Epidermal melanocyte (primary cell): Measurements from ENCODE around the gene SPTBN5.

Source experiments
- DNase-seq: peaks from one replicate; pipeline ENCODE4 v3.0.0; 2011; ENCODE audit warnings: low spot score; ENCODE audit not compliant: insufficient read length

The SPTBN5 gene

DNA sequence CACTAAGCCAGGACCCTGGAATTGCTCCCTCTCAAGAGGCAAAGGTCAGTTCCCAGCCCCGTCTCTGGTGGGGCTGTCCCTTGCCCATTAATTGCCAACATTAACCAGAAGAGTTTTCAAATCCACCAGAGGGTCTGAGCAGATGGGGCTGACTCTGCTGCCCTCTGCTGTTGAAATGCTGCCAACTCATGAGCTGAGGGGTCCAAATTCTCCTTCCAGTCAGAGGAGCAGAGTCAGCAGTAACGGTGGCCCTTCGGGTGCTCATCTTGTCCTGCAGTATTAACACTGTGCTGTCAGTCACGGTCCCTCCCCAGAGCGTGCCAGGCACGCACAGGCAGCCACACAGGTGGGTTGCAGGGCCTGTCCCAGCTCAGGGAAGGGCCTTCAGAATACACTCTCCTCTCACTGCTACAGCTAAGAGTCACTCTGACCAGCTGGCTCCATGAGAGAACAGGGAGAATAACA lies 10.7 kb upstream of the SPTBN5 start:
- DNase-seq = peak; percentile 92

DNA sequence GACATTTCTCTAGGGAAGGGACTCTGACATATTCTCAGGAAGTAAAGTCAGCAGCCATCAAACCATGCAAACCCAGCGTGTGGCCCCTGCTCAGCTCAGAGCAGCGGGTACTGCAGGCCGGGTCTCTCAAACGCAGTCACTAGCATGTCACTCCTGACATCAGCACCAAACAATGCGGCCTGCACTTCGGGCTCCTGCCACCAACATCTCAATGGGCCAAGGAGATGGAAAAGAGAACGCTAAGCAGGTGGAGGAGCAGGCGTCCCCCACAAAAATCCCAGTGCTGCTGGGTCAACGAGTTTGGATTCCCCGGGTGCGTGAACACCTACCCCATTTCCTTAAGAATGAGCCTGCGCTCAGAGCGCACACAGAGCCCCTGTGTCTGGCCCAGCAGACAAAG lies 9.9 kb upstream of the SPTBN5 start:
- DNase-seq = no peak

DNA sequence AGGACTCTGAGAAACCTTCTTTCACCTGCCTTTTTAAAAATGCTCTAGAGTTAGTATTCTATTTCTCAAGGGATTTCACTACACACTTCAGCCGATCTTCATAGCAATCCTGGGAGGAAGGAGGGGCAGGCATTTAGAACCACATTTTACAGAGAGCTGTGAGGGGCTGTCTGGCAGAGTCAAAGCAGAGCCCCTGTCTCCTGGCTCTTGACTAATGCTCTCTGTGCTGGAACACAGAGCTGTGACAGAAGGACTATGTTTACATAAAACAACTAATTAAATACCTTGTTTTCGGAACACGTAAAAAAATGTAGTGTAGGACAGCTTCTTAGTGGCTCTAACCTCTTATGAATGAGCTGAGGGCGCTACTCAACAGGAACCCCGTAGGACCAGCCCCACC lies 7.6 kb upstream of the SPTBN5 start:
- no peak for DNase-seq

- DNase-seq = no peak
Measured at GRCh38 chr15:41900526-41901380, 6.9 kb upstream of the SPTBN5 start.

DNA sequence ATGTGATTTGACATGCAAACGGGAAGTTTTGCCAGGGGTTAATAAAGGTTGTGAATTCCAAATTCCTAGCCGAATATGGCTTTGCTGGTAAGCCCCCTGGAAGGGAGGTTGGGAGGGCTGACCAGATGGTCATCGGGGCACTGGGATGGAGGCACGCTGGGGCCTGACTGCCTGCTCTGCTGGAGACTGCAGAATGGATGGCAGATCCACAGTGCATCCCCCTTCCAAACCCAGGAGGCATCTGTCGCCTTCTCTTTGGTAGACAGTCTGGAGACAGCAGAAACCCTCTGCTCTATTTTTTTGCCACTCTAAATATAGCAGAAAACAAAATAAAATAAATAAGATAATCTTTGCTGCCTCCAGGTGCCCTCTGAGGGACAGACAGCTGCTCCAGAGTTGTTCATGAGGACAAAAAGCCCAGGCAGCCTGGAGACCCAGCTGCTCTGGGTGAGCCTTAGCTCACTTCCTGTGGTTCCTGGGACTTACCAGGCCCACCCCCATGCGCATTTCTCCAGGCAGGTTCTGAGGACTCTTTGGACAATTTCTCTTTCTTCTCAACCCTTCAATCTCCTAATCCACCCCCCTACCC lies 6.1 kb upstream of the SPTBN5 start:
- no peak for DNase-seq

GRCh38 chr15:41897363-41897799 lies 3.5 kb upstream of the SPTBN5 start:
- DNase-seq = no peak

GRCh38 chr15:41896566-41896965 lies 2.7 kb upstream of the SPTBN5 start:
- DNase-seq = no peak

DNA sequence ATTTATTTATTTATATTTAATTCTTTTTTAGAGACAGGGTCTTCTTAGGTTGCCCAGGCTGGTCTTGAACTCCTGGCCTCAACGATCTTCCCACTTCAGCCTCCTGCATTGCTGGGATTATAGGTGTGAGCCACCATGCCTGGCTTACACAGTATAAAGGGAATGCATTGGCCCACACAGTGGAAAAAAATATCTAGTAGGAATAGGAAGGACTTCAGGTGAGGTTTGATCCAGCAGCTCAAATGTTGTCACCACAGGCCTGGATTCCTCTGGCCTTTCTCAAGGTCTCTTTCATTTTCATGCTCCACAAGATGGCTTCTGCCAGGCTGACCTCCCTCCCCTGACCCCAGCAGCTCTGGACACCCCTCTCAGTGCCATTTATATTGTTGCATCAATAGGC lies 2.1 kb upstream of the SPTBN5 start:
- DNase-seq = no peak

DNA sequence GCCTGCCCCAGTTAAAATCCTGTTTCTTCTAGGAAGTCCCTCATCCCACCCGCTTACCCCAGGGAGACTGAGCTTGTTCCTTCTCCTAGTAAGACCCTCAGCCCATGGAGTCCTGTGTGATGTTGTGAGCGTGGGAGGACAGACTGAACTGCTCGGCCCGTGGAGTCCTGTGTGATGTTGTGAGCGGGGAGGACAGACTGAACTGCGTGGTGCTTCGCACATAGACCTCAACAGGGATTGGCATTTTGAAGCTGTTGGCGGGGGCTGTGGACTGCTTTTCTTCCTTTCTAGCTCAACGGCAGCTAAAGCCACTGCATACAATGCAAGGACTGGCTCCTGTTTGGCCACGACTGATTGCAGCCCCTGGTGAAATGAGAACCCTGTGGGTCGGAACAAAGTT lies 1.6 kb upstream of the SPTBN5 start:
- DNase-seq = no peak

DNA sequence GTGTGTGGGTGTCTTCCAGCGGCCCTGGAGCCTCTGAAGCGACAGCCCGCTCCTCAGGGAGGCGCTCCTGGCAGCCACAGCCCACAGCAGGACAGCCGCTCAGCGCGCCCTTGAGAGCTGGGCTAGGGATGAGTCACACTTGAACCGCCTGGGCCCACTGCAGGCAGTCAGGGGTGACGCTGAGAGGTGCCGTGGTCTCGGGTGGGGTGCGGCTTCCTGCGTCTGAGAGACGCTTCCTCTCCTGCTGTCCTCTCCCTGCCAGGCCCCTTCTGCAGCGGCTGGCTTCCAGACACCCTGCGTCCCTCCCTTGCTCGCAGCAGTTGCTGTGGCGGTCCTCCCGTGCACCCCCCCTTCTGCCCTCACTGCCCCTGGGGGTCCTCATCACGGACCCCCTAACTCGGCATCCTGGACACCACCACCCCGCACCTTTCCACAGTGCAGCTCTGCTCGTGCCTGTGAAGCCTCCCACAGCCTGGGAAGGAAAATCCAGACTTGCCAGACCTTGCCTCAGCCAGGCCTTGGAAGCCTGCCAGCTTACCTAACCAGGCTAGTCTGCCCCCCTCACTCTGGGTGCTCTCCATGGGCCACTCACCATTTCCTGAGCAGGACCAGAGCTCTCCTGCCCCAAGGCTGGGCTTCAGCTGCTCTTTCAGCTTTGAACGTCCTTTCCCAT lies 1.1 kb upstream of the SPTBN5 start:
- DNase-seq = peak; percentile 63

- no peak for DNase-seq
Measured at GRCh38 chr15:41894251-41894790, 468 bp upstream of the SPTBN5 start.

- no peak for DNase-seq
Measured at GRCh38 chr15:41892621-41893421, 1.0 kb downstream of the SPTBN5 start.

- DNase-seq = no peak
Measured at GRCh38 chr15:41891946-41892345, 1.9 kb downstream of the SPTBN5 start.

- DNase-seq = no peak
Measured at GRCh38 chr15:41891226-41891625, 2.6 kb downstream of the SPTBN5 start.

- DNase-seq = no peak
Measured at GRCh38 chr15:41890050-41890690, 3.7 kb downstream of the SPTBN5 start.

DNA sequence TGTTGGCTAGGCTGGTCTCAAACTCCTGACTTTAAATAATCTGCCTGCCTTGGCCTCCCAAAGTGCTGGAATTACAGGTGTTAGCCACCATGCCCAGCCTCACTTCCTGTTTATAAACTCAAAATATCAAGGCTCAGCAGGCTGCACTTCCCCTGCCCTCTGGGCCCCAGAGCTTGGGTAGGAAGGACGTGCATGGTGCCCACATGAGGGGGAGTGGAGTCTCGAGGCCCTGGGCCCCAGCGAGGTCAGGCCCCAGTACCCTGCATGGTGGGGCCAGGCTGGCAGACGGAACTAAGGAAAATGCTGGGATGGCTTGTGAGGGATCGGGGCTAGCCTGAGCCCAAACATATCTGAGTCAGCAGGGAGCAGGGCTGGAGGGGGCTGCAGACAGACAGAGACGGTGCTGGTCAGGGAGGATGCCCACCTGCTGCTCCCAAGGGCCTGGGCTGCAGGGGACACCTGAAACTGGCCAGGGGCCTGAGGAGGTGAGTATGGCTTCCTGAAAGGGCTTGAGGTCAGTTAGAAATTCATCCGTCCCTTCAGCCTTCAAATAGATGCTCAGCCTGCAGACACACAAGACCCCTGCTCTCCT lies 5.1 kb downstream of the SPTBN5 start:
- no peak for DNase-seq

- no peak for DNase-seq
Measured at GRCh38 chr15:41887893-41888292, 6.0 kb downstream of the SPTBN5 start.

GRCh38 chr15:41887161-41887560 lies 6.7 kb downstream of the SPTBN5 start:
- no peak for DNase-seq

DNA sequence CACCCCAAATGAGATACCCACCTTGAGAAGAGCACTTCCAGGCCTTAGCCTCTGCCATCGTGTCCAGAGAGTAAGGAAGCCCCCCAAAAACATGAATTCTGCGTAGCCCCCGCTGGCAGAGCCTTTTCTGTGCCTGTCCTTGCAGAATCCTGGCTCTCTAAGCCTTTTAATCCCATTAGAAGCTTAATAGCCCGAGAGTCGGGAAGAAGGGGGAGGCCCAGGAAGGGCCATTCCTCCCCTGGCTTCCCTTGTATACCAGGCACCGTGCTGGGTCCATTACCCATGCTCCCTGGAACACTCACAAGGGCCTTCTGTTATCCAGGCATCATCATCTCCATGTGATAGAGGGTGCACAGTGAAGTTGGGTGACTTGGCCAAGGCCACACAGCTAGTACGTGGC lies 7.1 kb downstream of the SPTBN5 start:
- DNase-seq = no peak

DNA sequence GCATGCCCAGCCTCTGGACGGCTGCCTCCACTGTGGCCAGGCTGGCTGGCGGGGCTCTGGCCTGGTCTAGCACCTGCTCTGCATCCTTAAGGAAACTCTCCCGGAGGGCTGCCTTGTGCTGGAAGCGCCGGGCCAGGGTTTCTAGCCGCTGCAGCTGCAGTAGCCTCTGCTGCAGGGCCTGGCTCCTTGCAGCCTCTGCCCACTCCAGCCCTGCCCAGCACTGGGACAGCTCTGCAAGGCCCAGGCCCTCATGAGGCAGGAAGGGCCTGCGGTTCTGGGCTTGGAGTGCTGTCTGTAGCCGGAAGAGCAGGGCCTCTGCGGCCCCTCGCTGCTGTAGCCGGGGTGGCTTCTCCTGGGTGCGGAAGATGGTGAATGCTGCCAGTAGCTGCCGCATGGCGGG lies 8.0 kb downstream of the SPTBN5 start:
- no peak for DNase-seq
